22Rv1 (cell line): ENCODE data around the gene NCKAP5.

Experiments used
- H3K27ac ChIP-seq: fragments of 450-650 bp; 2 replicates; pipeline ENCODE4 v1.5.1; 2017
- ZFX ChIP-seq: fragments of 450-650 bp; IDR thresholded peaks from 2 replicates; pipeline ENCODE4 v1.6.1; 2017; ENCODE audit warnings: antibody characterized with exemption, borderline replicate concordance
- TF ChIP-seq, protein P1 (sequence below): fragments of 450-650 bp; IDR thresholded peaks from 2 replicates; pipeline ENCODE4 v1.5.1; 2017; ENCODE audit warnings: mild to moderate bottlenecking

NCKAP5 gene

DNA sequence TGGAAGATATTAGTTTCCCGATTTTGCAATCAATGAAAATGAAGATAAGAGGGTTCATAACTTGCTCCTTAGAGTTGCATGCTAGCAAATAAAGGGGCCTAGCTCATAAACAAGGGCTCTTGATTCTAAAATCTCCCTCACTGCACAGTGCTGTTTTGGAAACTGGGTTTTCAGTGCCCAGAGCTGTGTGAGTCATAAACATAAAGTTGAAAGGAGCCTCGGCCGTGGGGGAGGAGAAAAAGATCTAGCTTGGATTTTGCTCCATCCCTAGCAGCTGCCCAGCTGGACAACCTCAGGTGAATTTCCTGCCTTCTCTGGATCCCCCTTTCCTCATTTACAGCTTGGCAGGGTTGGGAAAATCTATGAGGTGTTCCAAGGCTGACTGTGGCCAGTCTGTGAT is 940.7 kb downstream of the NCKAP5 start:
- TF ChIP-seq, protein P1, sequence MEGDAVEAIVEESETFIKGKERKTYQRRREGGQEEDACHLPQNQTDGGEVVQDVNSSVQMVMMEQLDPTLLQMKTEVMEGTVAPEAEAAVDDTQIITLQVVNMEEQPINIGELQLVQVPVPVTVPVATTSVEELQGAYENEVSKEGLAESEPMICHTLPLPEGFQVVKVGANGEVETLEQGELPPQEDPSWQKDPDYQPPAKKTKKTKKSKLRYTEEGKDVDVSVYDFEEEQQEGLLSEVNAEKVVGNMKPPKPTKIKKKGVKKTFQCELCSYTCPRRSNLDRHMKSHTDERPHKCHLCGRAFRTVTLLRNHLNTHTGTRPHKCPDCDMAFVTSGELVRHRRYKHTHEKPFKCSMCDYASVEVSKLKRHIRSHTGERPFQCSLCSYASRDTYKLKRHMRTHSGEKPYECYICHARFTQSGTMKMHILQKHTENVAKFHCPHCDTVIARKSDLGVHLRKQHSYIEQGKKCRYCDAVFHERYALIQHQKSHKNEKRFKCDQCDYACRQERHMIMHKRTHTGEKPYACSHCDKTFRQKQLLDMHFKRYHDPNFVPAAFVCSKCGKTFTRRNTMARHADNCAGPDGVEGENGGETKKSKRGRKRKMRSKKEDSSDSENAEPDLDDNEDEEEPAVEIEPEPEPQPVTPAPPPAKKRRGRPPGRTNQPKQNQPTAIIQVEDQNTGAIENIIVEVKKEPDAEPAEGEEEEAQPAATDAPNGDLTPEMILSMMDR: no peak
- no peak for TF ChIP-seq ZFX
- H3K27ac ChIP-seq: no peak overlapping the region

DNA sequence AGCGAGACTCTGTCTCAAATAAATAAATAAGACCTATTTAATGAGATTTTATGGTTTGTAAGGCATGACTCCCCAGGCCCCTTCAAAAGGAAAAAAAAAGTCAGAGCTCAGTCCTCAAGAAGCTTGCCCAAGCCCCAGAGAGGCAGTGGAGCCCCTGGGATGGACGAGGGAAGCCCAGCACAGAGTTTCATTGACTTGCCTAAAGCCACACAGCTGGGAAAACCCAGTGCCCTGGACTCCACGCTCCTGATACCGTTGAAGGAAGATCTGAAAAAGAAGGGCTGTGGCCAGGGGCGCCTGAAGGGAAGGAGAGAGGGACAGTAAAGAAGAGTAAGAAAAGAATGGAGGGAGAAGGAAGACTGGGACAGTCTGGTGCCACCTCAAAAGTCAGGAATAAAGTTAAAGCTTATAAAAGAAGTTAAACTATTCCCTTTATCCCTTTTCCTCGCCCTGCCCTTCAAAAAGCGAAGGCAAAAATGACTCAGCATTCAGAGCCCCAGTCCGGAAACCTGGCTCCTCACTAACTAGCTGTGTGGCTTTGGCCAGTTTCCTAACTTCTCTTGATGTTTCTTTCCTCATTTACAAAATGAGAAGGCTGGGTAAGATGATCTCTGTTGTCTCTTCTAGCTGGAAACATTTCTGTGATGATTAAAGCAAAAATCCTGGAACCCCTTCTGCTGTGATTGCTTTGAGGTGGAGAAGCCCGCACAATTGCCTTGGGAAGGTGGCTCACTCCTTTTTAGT is 945.0 kb downstream of the NCKAP5 start:
- TF ChIP-seq, protein P1: no peak
- TF ChIP-seq ZFX: no peak
- H3K27ac ChIP-seq: no peak overlapping the region
